GM21576 (cell line): Measurements from ENCODE around the gene CALML5.

Experiments used
- ATAC-seq: cut with Tn5 transposase; IDR thresholded peaks from one replicate; pipeline ENCODE4 v1.9.1; 2021; ENCODE audit warnings: mild to moderate bottlenecking, moderate library complexity; ENCODE audit not compliant: unreplicated experiment

CALML5 gene

GRCh38 chr10:5533098-5533731 lies 33.8 kb upstream of the CALML5 start:
- ATAC-seq, result no peak

GRCh38 chr10:5532618-5533097 lies 33.3 kb upstream of the CALML5 start:
- ATAC-seq, result no peak

GRCh38 chr10:5532307-5532605 lies 32.9 kb upstream of the CALML5 start:
- no peak for ATAC-seq

GRCh38 chr10:5531558-5532306 lies 32.4 kb upstream of the CALML5 start:
- ATAC-seq, result no peak

- ATAC-seq, result no peak
Observed at GRCh38 chr10:5530846-5531557, 31.6 kb upstream of the CALML5 start.

GRCh38 chr10:5530412-5530806 lies 31.0 kb upstream of the CALML5 start:
- no peak for ATAC-seq

- no peak for ATAC-seq
Observed at GRCh38 chr10:5529702-5530411, 30.5 kb upstream of the CALML5 start.

- no peak for ATAC-seq
Observed at GRCh38 chr10:5528989-5529701, 29.8 kb upstream of the CALML5 start.

- ATAC-seq, result no peak
Observed at GRCh38 chr10:5527332-5528200, 28.2 kb upstream of the CALML5 start.

GRCh38 chr10:5526691-5527331 lies 27.4 kb upstream of the CALML5 start:
- no peak for ATAC-seq

- no peak for ATAC-seq
Observed at GRCh38 chr10:5525561-5526341, 26.4 kb upstream of the CALML5 start.

GRCh38 chr10:5524641-5525560 lies 25.5 kb upstream of the CALML5 start, which contains the start of gene CALML3:
TSS of gene CALML3 (plus strand) at chr10:5524961. CDS start at chr10:5525086, 125 bp downstream.
- ATAC-seq, result no peak

GRCh38 chr10:5523796-5524574 lies 24.6 kb upstream of the CALML5 start:
- ATAC-seq, result no peak

GRCh38 chr10:5522913-5523560 lies 23.7 kb upstream of the CALML5 start:
- ATAC-seq, result no peak

GRCh38 chr10:5519054-5519453 lies 19.7 kb upstream of the CALML5 start:
- no peak for ATAC-seq

GRCh38 chr10:5518143-5518542 lies 18.8 kb upstream of the CALML5 start:
- no peak for ATAC-seq
